T-helper 2 cell treated with Interferon-gamma antibody and Interleukin-4, amounts not matched to agents 5 μg/mL and 100 μg/mL, for 36 hours (primary cell): ENCODE results near the gene BRINP1.

ENCODE experiments used
- DNase-seq: peaks from one replicate; pipeline ENCODE4 v3.0.0; 2021; ENCODE audit warnings: low spot score
- H3K27ac Mint-ChIP-seq: one replicate; pipeline ENCODE4 v1.8.0; 2021; ENCODE audit warnings: mild to moderate bottlenecking, mixed read lengths
- H3K27me3 Mint-ChIP-seq: one replicate; pipeline ENCODE4 v1.8.0; 2021; ENCODE audit warnings: low read depth, mixed read lengths
- H3K36me3 Mint-ChIP-seq: one replicate; pipeline ENCODE4 v1.8.0; 2021; ENCODE audit warnings: low read depth, mixed read lengths
- H3K4me1 Mint-ChIP-seq: one replicate; pipeline ENCODE4 v1.8.0; 2021; ENCODE audit warnings: low read depth, mixed read lengths
- H3K4me3 Mint-ChIP-seq: one replicate; pipeline ENCODE4 v1.8.0; 2022; ENCODE audit warnings: mild to moderate bottlenecking, moderate library complexity, mixed read lengths
- H3K9me3 Mint-ChIP-seq: one replicate; pipeline ENCODE4 v1.8.0; 2021; ENCODE audit warnings: mixed read lengths

The BRINP1 gene

DNA sequence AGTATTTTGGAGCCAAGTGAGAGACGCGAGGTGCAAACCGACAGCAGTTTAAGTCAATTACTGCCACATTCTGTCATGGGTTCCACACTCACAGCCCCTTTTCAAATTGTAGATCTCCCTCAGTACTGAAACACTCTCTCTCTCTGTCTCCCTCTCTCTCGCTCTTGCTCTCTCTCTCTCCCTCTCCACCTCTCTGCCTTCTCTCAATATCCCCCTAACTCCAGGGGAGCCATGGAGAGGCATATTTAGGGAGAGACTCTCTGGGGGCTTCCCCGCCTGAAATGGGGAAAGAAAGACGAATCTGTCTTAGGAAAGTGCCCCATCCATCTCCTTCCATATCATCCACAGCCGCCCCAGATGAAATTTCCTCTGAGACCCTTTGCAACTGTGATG, 1.6 kb downstream of the BRINP1 start:
- Mint-ChIP-seq H3K27ac (no peak overlapping the region), H3K4me1 (no peaks in the 10 kb centered on the region), H3K9me3 (peaks cover 6% of the 10 kb centered on the region), H3K4me3 (no peak overlapping the region), H3K36me3 (no peaks in the 10 kb centered on the region), H3K27me3 (peaks cover 28% of the 10 kb centered on the region)
- no peak for DNase-seq

DNA sequence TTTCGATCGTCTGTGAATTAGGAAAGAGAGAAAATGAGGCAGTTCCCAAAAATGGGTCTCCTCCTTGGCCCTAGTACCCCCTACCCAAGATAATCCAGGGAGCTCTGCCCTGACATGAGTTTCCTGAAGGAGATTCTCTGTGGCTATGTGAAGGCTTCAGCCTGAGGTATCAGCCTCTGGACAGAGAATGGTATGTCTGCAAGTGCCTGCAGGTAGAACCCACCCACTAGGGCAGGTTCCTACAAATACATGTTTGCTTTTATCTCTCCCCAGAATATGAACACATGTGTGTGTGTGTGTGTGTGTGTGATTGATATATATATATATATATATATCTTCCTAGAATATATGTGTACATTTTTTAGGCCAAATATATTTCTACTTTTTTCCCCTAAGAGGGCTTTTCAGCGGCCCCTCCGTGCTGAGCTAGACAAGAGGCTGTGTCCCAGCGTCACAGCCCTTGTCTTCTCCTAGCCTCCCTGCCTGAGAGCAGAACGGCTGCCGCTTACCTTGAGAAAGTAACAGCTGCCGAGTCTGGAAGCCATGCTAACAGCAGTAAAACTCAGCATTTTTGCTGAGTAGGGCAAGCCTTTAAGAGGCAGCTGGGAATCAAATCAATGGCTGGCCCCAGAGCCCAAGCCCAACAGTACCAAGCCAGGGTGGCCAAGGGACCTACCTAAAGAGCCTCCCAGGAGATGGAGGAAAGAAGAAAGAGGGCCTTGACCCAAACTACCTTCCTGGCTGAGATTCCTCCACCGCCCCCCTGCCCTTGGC, 2.1 kb downstream of the BRINP1 start:
- Mint-ChIP-seq H3K4me1 (no peaks in the 10 kb centered on the region), H3K36me3 (no peaks in the 10 kb centered on the region), H3K9me3 (peaks cover 6% of the 10 kb centered on the region), H3K27me3 (peaks cover 28% of the 10 kb centered on the region), H3K4me3 (no peak overlapping the region), H3K27ac (no peak overlapping the region)
- no peak for DNase-seq

DNA sequence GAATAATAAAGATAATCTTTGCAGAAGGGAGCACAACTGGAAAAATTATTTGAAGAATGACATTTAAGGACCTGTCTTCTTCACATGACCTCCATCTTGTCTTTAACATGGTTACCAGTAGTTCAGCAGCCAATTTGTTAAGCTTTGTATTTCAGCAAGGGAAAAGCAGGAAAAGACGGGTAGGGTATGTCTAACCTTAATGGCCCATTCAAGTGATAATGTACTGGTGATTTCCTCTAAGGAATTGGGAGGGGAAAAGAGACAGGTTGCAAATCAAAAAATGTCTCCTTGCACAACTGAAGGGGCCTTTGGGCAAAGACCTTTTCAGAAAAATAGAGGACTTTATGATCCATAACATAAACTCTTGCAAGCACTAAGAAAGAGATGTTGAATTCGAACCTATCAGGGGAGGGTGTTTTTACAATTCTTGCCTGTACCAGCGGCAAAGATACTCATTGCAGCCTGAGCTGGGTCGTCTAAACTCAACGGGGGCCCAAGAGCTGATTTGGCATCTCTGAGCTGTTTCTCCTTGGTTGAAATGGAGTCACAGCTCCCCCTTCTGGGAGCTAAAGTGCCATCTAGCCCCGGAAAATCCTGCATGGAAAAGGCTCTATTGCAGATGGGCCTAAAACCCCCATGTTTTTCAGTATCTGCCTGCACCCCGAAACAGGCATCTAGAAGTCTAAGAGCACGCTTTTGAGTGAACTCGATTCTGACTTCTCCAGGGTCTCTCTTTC, 3.8 kb downstream of the BRINP1 start:
- Mint-ChIP-seq H3K4me3 (no peak overlapping the region), H3K27me3 (peaks cover 22% of the 10 kb centered on the region), H3K9me3 (no peaks in the 10 kb centered on the region), H3K4me1 (no peaks in the 10 kb centered on the region), H3K36me3 (no peaks in the 10 kb centered on the region), H3K27ac (no peak overlapping the region)
- DNase-seq: no peak

DNA sequence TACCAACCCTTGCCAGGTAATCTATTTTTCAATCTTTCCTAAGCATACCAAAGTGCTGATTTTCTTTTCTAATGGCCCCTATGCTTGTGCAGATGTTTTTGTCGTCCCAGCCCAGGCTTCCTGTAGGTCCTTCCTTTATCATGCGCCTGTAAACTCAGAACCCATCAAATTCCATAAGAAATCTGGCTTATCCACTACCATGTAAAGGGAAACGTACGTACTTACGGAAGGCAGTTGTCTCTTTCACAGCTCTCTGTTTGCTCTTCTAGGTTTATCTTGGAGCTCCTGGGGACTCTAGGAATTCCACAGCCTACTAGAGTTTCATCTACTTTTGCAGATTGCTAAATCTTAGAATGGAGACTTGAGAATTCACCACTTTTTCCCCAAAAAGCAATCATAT, 9.0 kb downstream of the BRINP1 start:
- H3K27ac Mint-ChIP-seq: no peak overlapping the region
- no peak for DNase-seq
- no peak overlapping the region for H3K4me3 Mint-ChIP-seq
- H3K27me3 Mint-ChIP-seq: no peaks in the 10 kb centered on the region
- no peaks in the 10 kb centered on the region for H3K36me3 Mint-ChIP-seq
- H3K9me3 Mint-ChIP-seq: no peaks in the 10 kb centered on the region
- H3K4me1 Mint-ChIP-seq: no peaks in the 10 kb centered on the region

DNA sequence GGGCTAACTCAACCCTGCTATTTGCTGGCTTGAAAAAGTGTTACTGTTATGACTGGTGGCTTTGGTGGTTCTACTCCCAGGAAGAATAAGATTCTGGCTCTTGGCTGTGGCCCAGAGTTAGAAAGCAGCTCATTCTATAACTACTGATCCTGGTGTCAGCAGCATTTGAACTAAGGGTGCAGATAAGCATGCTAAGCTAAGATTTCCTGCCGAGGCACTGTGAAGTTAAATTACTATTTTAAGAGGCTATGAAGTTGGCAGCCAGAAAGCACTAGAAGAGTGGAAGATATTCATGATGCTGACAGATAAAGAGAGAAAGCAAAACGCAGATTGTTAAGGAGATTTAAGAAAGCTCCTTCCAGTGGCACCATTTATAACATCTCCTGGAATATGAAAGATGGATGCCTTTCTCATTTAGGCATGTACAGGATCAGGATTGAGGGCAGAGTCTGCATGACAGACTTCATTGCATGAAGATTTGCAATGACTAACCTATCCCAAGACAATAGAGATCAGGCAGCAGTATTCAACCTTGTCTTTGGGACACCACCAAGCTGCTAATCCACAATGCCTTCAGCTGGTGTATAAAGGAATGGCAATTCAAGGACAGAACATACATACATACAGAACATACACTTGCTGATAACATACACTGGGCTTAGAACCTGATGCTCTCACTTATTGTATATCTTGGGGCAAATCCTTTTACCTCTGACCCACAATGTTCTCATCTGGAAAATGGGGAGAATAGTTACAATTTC, 11.7 kb downstream of the BRINP1 start:
- H3K4me1 Mint-ChIP-seq: no peaks in the 10 kb centered on the region
- DNase-seq: no peak
- no peak overlapping the region for H3K27ac Mint-ChIP-seq

DNA sequence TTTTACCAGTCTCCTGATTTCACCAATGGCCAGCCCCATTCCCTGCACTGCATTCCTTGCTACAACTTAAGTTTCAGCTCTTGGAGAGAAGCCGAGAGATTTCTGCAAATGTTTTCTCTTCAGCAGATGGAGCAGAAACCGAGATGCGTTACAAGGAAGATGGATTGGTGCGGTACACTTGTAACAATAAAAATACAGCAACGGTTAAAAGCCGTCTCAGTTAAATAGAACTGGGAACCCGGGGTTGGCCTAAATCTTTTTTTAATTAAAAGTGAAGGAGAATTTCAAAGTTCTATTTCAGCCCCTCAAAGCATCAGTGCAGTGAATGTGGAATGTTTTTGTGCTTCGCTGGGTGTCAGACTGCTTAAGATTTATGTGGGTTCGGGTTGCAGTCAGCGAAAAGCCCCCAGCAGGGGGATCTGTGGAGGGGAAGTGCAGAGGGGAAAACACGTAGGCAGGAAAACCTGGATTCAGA, 19.8 kb downstream of the BRINP1 start:
- Mint-ChIP-seq H3K27me3 (no peaks in the 10 kb centered on the region), H3K4me3 (no peak overlapping the region), H3K36me3 (no peaks in the 10 kb centered on the region), H3K4me1 (no peaks in the 10 kb centered on the region), H3K27ac (no peak overlapping the region), H3K9me3 (no peaks in the 10 kb centered on the region)
- no peak for DNase-seq

More for the DNA sequence above, 11.7 kb downstream of the BRINP1 start:
- no peaks in the 10 kb centered on the region for H3K36me3 Mint-ChIP-seq
- no peak overlapping the region for H3K4me3 Mint-ChIP-seq
- H3K27me3 Mint-ChIP-seq: no peaks in the 10 kb centered on the region
- H3K9me3 Mint-ChIP-seq: no peaks in the 10 kb centered on the region

DNA sequence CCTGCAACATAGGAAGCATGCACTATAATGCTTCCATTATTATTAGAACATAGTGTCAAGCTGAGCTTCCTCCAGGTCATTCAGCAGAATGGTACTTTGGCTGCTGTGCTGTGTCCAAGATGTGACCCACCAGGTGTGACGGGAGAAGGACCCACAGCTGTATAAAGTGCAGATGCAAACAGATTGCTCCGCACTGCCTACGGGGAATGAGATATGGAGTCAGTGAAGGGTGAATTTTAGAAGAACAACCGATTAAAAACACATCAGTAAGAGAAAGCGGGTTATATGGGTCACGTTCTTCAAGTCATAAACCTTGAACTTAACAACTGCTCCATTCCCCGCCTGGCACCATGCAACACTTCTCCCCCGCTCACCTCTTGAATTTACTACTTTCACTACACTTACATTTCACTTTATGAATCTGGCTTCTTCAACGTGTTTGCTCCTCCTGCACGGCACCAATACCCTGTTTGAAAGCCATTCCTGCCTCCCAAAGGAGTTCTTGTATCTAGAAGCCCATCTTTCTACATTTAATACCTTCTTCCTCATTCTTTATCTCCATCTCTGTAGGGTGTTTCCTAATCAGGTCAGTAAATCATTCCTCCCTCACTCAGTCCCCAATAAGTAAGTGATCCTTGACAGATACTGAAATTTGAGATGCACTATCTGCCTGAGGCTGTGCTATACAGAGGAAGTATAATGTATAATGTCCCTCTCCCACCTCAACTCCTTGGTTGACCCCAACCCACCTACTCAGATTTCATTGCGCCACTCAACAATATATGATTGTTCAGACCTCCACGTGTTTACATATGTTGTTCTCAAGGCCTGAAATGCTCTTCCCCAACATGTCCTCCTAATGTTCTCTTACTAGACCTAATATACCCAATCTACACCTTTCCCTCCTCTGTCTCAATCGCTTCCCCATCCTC, 25.9 kb downstream of the BRINP1 start:
- Mint-ChIP-seq H3K36me3 (no peaks in the 10 kb centered on the region), H3K4me3 (no peak overlapping the region), H3K4me1 (no peaks in the 10 kb centered on the region), H3K9me3 (no peaks in the 10 kb centered on the region), H3K27me3 (no peaks in the 10 kb centered on the region), H3K27ac (no peak overlapping the region)
- no peak for DNase-seq

DNA sequence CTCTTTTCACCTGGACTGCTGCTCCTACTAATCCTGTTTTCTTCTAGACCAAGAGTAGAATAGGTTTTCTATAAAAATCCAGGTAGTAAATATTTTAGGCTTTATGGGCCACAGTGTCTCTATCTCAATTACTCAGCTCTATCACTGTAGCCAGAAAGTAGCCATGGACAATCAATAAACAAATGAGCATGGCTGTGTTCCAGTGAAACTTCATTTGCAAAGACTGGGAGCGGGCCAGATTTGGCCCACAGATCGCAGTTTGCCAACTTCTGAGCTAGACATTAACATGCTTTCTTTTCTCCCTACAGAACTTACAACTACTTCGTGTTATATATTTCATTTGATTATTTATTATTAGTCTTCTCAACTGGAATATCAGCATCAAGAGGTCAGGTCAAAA, 30.2 kb downstream of the BRINP1 start:
- no peaks in the 10 kb centered on the region for H3K27me3 Mint-ChIP-seq
- no peaks in the 10 kb centered on the region for H3K36me3 Mint-ChIP-seq
- no peak overlapping the region for H3K27ac Mint-ChIP-seq
- H3K4me1 Mint-ChIP-seq: no peaks in the 10 kb centered on the region
- no peak for DNase-seq
- no peaks in the 10 kb centered on the region for H3K9me3 Mint-ChIP-seq
- H3K4me3 Mint-ChIP-seq: no peak overlapping the region

DNA sequence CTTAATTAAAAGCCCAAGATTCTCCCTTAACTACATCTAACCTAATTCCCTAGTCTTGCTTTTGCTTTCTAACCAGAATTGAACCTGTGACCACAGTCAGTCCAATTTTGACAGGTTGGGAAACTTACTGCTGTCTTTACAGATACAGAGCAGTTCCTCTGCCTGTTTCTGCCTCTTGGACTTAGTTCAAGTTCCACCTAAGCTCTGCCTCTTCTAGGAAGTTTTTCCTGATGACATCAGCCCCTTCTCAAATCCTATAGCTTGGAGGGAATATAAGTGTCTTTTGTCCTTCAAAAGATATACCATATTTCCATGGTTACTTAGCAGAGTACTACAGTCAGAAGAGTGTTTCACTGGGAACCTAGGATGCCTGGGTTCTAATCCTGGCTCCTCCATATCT, 31.7 kb downstream of the BRINP1 start:
- H3K9me3 Mint-ChIP-seq: no peaks in the 10 kb centered on the region
- H3K36me3 Mint-ChIP-seq: no peaks in the 10 kb centered on the region
- DNase-seq: no peak
- no peaks in the 10 kb centered on the region for H3K27me3 Mint-ChIP-seq
- no peak overlapping the region for H3K4me3 Mint-ChIP-seq
- H3K4me1 Mint-ChIP-seq: no peaks in the 10 kb centered on the region
- H3K27ac Mint-ChIP-seq: no peak overlapping the region

DNA sequence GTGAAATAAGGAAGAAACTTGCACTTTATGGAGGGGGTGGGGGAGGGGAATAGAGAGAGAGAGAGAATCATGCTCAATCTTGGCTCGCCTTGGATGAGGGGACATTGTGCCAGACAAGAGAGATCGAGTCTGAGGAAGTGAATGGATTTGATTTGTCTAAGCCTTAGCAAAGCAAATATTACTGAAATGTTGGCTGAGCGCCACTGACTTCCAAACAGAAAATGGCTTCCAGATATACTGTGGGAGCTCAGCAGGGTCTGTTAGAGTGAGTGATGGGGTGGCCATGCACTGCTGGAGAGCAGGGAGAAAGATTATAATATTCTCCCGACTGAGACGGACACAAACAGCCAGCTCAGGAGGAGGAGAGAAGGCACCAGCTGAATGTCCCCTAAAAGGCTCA, 34.5 kb downstream of the BRINP1 start:
- no peak for DNase-seq
- H3K4me1 Mint-ChIP-seq: no peaks in the 10 kb centered on the region
- peaks cover 4% of the 10 kb centered on the region for H3K9me3 Mint-ChIP-seq
- no peak overlapping the region for H3K27ac Mint-ChIP-seq
- H3K27me3 Mint-ChIP-seq: no peaks in the 10 kb centered on the region
- H3K36me3 Mint-ChIP-seq: no peaks in the 10 kb centered on the region
- no peak overlapping the region for H3K4me3 Mint-ChIP-seq

DNA sequence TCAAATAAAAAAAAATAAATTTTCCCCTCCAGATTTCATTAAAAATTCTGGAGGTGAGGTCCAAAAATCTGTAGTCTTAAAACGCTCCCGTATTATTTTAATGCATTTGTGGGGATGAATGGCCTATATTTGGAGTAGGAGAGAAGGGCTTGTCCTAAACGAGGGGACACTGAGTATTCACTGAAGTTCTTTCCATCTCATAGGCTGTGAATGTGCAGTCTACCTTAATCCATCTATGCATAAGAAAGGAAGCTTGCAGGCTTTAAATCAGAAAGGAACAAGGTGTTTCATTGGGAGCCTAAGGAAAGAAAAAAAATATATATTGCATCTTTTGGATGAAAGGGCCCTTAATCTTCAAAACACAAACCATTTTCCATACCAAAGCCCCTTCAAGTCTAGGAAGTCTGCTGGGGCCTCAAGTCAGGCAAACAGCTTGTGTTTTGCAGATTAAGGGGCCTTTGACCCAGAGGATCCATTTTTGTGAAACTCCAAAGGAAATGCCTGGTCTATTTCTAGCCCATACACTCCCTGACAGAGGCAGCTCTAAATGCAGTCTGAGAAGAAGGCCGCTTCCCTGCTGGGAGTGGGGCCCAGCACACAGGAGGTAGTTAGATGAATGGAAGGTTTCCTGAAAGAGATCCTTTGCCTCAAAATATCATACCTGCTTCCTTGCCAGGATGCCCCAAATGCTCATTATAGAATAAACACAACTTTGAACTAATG, 35.6 kb downstream of the BRINP1 start:
- no peak overlapping the region for H3K27ac Mint-ChIP-seq
- no peak for DNase-seq
- no peaks in the 10 kb centered on the region for H3K36me3 Mint-ChIP-seq
- no peaks in the 10 kb centered on the region for H3K4me1 Mint-ChIP-seq
- peaks cover 4% of the 10 kb centered on the region for H3K9me3 Mint-ChIP-seq
- no peaks in the 10 kb centered on the region for H3K27me3 Mint-ChIP-seq
- H3K4me3 Mint-ChIP-seq: no peak overlapping the region

DNA sequence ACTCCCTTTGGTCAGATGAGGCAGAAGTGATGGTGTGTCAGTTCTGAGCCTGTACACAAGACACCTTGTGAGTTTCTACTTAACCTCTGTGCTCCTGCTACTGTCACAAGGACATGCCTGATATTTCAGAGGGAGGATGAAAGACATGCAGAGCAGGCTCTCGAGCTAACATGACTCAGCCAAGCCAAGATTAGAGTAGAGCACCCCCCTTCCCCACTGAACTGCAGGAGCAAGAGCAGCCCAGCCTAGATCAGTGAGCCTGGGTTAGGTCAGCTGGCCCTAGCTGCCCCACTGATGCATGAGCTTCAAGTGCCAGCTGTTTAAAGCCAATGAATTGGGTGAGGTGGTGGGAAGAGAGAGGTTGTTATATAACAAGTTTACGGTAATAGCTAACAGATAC, 36.7 kb downstream of the BRINP1 start:
- no peaks in the 10 kb centered on the region for H3K27me3 Mint-ChIP-seq
- H3K4me3 Mint-ChIP-seq: no peak overlapping the region
- no peaks in the 10 kb centered on the region for H3K36me3 Mint-ChIP-seq
- no peaks in the 10 kb centered on the region for H3K4me1 Mint-ChIP-seq
- H3K9me3 Mint-ChIP-seq: peaks cover 14% of the 10 kb centered on the region
- no peak for DNase-seq
- H3K27ac Mint-ChIP-seq: no peak overlapping the region

DNA sequence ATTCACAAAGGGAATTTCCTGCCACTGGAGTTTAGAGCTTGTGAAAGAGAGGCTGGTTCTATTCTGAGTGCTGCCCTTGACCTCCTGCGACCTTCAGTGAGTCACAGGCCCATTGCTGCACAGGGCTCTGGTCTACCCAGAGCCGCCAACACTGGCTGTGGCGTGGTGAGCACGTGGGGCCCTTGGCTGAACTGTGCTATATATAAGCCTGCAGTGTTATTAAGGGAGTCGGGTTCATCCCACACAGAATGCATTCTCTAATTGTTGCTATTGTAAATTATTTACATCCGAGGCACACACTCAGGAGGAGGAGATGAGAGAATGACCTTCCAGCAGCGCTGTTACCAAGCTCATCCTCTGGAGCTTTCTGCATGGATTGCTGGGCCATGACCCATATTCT, 47.1 kb downstream of the BRINP1 start:
- H3K27ac Mint-ChIP-seq: no peak overlapping the region
- no peaks in the 10 kb centered on the region for H3K4me1 Mint-ChIP-seq
- DNase-seq: no peak
- H3K27me3 Mint-ChIP-seq: no peaks in the 10 kb centered on the region
- H3K9me3 Mint-ChIP-seq: peaks cover 4% of the 10 kb centered on the region
- H3K4me3 Mint-ChIP-seq: no peak overlapping the region
- no peaks in the 10 kb centered on the region for H3K36me3 Mint-ChIP-seq
